ENCODE results near the gene SEMA3D. TPM values are rescaled to one million over a fixed set of nuclear protein-coding genes. Genes with fewer than 3 reads are reported as not detected.

Gene SEMA3D
- total and polyA plus RNA-seq, 4 donors: 0.53 to 49.0 (median 2.6) TPM

- Histone ChIP-seq H3K9ac (ENCODE audit: insufficient read depth in 1 of 2, low read length in 2 of 2) (no peak overlapping the region), H3K9me3 (ENCODE audit: control insufficient read depth in 4 of 4, insufficient read depth in 3 of 4, low read length in 3 of 4) (no peaks in the 10 kb centered on the region), H3K27ac (ENCODE audit: low read depth in 1 of 2, low read length in 1 of 2) (no peak overlapping the region), H3K4me3 (no peak overlapping the region), H3K4me1 (ENCODE audit: control insufficient read depth in 5 of 5, insufficient read depth in 5 of 5, low read length in 5 of 5) (peaks cover 0 to 8% (median 0%) of the 10 kb centered on the region in 5 donors), H3K27me3 (ENCODE audit: control insufficient read depth in 3 of 3, insufficient read depth in 3 of 3, low read length in 2 of 3) (no peaks in the 10 kb centered on the region), H3K36me3 (ENCODE audit: control insufficient read depth in 4 of 4, insufficient read depth in 4 of 4, low read length in 4 of 4) (peaks cover 0 to 15% (median 0%) of the 10 kb centered on the region in 4 donors)
- DNase-seq (peak; percentile 67 to 79 (median 71)), ATAC-seq (ENCODE audit: insufficient read depth, low FRiP score) (peak; percentile 11)
- 50 to 58% methylated on average over 6 of the region's 6 CpGs for WGBS, 2 donors
- TF ChIP-seq CTCF (IDR thresholded peaks at IDR 0.05; ENCODE audit: control extremely low read depth, extremely low read depth): no peak
Measured at GRCh38 chr7:85041605-85042216, 145.1 kb downstream of the SEMA3D start.

DNA sequence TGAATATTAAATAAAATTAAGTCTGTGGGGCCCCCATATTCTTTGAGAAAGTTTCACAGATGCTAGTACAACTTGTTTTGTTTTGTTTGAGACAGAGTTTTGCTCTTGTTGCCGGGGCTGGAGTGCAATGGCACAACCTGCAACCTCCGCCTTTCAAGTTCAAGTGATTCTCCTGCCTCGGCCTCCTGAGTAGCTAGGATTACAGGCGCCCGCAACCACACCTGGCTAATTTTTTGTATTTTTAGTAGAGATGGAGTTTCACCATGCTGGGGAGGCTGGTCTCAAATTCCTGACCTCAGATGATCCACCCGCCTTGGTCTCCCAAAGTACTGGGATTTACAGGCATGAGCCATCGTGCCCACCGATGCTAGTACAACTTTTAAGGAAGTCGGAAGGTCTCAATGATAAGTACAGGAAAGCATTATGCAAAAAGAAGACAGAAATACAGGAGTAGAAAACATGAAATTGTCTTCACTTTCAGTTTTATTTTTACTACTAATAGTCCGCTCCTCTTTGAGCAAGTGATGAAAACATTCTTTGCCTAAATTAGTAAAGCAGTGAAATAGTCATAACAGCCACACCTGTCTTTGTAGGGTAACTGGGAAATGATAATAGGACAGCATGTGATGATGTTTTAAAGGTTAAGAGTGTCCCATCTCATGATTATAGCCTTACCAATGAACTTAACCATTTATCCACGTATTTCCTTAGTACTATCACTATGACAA is 147.5 kb downstream of the SEMA3D start:
- ATAC-seq (ENCODE audit: insufficient read depth, low FRiP score) (no peak), DNase-seq (no peak)
- H3K9me3 ChIP-seq (ENCODE audit: control insufficient read depth in 4 of 4, insufficient read depth in 3 of 4, low read length in 3 of 4): no peaks in the 10 kb centered on the region
- H3K4me3 ChIP-seq: no peak overlapping the region
- no peak overlapping the region for H3K27ac ChIP-seq (ENCODE audit: low read depth in 1 of 2, low read length in 1 of 2)
- H3K27me3 ChIP-seq (ENCODE audit: control insufficient read depth in 3 of 3, insufficient read depth in 3 of 3, low read length in 2 of 3): no peaks in the 10 kb centered on the region
- peaks cover 0 to 19% (median 0%) of the 10 kb centered on the region in 4 donors for H3K36me3 ChIP-seq (ENCODE audit: control insufficient read depth in 4 of 4, insufficient read depth in 4 of 4, low read length in 4 of 4)
- H3K9ac ChIP-seq (ENCODE audit: insufficient read depth in 1 of 2, low read length in 2 of 2): no peak overlapping the region
- no peak for TF ChIP-seq CTCF (IDR thresholded peaks at IDR 0.05; ENCODE audit: control extremely low read depth, extremely low read depth)
- peaks cover 0 to 2% (median 0%) of the 10 kb centered on the region in 5 donors for H3K4me1 ChIP-seq (ENCODE audit: control insufficient read depth in 5 of 5, insufficient read depth in 5 of 5, low read length in 5 of 5)
- 80 to 83% methylated on average over 11 of the region's 11 CpGs for WGBS, 2 donors

DNA sequence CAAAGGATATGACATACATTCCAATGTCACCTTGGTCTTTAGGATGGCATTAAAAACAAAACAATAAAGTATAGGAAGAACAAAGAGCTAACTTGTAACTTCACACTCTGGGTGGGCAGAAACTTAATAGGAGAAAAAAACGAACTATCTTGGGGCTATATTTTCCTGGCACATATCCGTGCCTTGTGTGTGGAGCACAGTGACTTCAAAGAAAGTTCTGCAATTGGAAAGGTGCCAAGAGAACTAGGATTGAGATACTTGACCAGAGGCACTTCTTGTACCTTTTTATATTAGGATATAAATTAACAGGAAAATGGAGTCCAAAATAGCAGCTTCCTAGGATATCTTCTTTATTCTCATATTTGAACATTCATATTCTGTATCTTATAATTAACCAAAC is 148.4 kb downstream of the SEMA3D start:
- peaks cover 0 to 2% (median 0%) of the 10 kb centered on the region in 5 donors for H3K4me1 ChIP-seq (ENCODE audit: control insufficient read depth in 5 of 5, insufficient read depth in 5 of 5, low read length in 5 of 5)
- TF ChIP-seq CTCF (IDR thresholded peaks at IDR 0.05; ENCODE audit: control extremely low read depth, extremely low read depth): no peak
- H3K9me3 ChIP-seq (ENCODE audit: control insufficient read depth in 4 of 4, insufficient read depth in 3 of 4, low read length in 3 of 4): no peaks in the 10 kb centered on the region
- H3K27me3 ChIP-seq (ENCODE audit: control insufficient read depth in 3 of 3, insufficient read depth in 3 of 3, low read length in 2 of 3): no peaks in the 10 kb centered on the region
- no peak overlapping the region for H3K9ac ChIP-seq (ENCODE audit: insufficient read depth in 1 of 2, low read length in 2 of 2)
- no peak for DNase-seq
- peaks cover 0 to 24% (median 0%) of the 10 kb centered on the region in 4 donors for H3K36me3 ChIP-seq (ENCODE audit: control insufficient read depth in 4 of 4, insufficient read depth in 4 of 4, low read length in 4 of 4)
- H3K27ac ChIP-seq (ENCODE audit: low read depth in 1 of 2, low read length in 1 of 2): no peak overlapping the region
- no peak overlapping the region for H3K4me3 ChIP-seq
- 22 to 66% methylated on average over 2 of the region's 2 CpGs for WGBS, 2 donors
- ATAC-seq (ENCODE audit: insufficient read depth, low FRiP score): no peak
